GM19467 (cell line): ENCODE results near the gene MICAL2.

Experiments used
- ATAC-seq: cut with Tn5 transposase; IDR thresholded peaks from one replicate; pipeline ENCODE4 v1.9.1; 2021; ENCODE audit warnings: mild to moderate bottlenecking, moderate library complexity; ENCODE audit not compliant: unreplicated experiment

MICAL2 gene

GRCh38 chr11:12167061-12168000 is 56.9 kb downstream of the MICAL2 start:
- ATAC-seq: no peak

- no peak for ATAC-seq
These were observed 57.7 kb downstream of the MICAL2 start for GRCh38 chr11:12168114-12168513.

GRCh38 chr11:12169822-12170221 is 59.4 kb downstream of the MICAL2 start:
- ATAC-seq: no peak

GRCh38 chr11:12170501-12170900 is 60.1 kb downstream of the MICAL2 start:
- no peak for ATAC-seq

GRCh38 chr11:12170984-12171383 is 60.6 kb downstream of the MICAL2 start:
- ATAC-seq: no peak

DNA sequence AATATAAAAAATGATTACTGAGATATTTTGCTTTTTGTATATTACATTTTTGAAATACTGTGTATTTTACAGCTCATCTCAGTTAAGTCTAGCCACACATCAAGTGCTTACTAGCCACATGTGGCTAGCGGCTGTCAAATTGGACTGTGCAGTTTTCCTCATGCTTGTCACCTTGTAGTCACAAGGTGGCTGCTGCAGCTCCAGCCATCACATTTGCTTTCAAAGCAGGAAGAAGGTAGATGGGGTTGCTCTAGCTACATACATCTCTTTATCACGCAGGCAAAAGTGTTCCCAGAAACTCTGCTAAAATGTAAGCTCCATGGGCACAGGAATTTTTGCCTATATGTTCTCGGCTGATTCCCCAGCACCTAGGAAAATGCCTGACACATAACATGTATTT is 61.5 kb downstream of the MICAL2 start:
- no peak for ATAC-seq

GRCh38 chr11:12172493-12173013 is 62.2 kb downstream of the MICAL2 start:
- no peak for ATAC-seq

DNA sequence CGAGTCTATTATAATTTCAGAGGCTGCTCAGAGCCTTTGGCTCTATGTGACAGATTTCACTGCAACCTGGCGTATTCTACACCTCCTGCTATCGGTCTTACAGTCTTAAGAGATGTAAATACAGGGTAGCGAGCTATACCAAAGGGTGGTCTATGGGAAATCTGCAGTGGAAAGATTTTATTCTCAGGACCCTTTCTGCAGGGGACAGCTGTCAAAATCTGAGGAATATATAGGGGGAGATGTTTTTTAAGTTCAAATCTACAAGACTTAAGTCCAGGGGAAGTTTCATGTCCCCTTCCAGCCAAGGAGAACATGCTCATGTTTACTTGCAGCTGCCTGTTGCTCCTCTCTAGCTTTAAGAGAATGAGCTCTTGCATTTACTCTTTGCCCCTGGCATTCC is 62.7 kb downstream of the MICAL2 start:
- no peak for ATAC-seq

GRCh38 chr11:12174128-12174476 is 63.7 kb downstream of the MICAL2 start:
- peak; percentile 27 for ATAC-seq

GRCh38 chr11:12174477-12175143 is 64.2 kb downstream of the MICAL2 start:
- peak; percentile 62 for ATAC-seq

DNA sequence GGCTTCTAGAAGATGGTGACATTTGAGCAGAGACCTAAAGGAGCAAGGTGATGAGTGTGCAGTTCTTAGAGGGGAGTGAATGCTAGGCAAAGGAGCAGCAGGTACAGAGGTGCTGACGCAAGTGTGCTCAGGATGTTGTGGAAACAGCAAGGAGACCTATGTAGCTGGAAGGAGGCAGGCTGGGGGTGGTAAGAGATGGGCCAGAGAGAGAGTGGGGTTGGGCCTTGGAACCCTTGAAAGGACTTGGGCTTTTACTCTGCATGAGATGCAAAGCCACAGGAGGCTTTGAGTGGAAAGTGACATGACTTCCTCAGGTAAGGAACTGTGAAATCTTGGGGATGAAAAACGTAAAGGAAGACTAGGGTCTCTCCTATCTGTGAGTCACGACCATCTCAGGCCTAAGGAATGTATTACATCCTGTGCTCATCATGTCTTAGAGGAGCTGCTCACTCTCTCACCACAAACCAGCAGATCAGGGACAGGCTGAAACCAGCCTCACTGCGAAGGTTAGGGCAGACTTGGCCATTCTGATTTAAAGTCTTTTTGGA is 65.4 kb downstream of the MICAL2 start:
- ATAC-seq: no peak

DNA sequence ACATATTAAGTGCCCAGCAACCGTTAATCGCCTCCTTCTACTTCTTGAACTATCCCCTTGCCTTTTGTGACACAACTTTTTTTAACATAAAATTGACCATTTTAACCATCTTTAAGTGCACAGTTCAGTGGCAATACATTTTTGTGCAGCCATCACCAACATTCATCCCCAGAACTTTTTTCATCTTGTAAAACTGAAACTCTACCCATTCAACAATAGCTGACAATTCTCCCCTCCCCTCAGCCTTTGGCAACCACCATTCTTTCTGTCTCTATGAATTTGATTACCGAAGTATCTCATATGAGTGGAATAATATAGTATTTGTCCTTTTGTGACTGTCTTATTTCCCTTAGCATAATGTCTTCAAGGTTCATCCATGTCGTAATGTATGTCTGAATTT is 66.0 kb downstream of the MICAL2 start:
- no peak for ATAC-seq

DNA sequence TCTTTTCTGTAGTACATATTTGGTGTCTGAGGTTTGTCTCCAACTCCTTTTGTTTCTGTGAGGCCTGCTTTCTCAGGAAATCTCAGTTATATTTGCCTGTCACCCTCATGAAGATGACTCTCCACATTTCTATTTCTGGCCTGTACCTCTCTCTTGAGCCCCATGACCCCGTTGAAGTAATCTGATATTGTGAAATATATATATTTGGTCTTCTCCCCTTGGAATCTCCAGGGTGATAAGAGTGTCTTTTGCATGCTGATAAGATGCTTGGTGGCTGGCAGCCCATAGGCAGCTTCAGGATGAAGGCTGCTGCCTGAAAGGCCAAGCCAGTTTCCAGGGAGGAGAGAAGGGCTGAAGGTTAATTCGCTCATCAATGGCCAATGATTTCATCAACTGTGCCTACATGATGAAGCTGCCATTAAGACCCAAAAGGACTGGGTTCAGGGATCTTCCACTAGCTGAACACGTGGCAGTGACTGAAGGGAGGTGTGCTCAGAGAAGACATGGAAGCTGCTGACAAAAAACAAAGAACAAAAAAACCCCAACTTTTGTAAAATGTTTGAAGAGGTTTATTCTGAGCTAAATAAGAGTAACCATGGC is 67.4 kb downstream of the MICAL2 start:
- ATAC-seq: no peak

DNA sequence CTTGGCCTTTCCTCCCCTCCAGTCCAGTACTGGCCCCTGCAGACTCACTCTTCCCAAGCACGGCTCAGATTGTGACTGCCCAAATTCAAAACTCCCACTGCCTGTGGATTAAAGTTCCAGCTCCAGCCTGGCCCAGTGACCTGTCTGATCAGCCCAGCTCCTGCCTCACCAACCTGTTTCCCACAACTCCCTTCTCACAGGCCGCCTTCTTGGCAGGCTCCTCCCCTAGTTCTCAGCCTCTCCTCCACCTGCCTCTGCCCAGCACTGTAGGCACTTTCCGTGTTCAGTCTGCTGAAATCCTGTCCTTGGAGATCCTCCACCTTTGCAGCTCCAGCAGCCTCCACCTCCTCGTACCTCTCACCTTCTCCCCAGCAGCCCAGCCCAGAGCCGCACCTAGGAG is 68.6 kb downstream of the MICAL2 start:
- no peak for ATAC-seq

GRCh38 chr11:12179531-12179930 is 69.1 kb downstream of the MICAL2 start:
- ATAC-seq: no peak

DNA sequence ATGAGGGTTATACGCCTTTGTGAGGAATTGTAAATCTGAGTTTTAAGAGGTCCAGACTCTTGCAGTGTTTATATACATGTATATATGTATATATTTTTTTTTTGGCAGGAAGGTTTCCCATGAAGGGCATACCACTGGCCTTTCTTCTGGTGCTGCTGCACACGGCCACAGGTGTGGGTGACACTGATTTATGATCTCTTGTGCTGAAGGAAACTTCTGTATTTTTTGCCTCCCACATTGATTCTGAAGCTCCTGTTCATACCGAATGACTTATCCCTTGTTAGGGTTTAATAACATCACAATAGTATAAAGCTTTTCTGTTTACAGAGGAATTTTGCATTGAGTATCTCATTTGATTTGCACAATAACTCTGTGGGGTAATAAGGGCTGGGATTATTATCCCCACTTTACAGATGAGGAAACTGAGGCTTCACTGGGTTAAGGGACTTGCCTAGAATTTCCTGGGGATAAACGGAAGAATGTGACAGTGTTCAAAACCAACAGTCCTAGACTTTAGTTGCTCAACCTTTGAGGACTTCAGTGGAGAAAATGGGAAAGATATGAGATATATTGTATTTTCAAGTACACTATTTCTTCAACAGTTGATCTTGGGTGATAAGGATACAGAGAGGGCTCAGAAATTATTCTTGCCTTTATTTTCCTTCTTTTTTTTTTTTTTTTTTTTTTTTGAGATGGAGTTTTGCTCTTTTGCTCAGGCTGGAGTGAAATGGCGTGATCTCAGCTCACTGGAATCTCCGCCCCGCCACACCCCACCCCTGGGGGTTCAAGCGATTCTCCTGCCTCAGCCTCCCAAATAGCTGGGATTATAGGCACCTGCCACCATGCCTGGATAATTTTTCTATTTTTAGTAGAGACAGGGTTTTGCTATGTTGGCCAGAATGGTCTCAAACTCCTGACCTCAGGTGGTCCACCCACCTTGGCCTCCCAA is 70.1 kb downstream of the MICAL2 start:
- no peak for ATAC-seq

GRCh38 chr11:12182302-12182675 is 71.9 kb downstream of the MICAL2 start:
- no peak for ATAC-seq

DNA sequence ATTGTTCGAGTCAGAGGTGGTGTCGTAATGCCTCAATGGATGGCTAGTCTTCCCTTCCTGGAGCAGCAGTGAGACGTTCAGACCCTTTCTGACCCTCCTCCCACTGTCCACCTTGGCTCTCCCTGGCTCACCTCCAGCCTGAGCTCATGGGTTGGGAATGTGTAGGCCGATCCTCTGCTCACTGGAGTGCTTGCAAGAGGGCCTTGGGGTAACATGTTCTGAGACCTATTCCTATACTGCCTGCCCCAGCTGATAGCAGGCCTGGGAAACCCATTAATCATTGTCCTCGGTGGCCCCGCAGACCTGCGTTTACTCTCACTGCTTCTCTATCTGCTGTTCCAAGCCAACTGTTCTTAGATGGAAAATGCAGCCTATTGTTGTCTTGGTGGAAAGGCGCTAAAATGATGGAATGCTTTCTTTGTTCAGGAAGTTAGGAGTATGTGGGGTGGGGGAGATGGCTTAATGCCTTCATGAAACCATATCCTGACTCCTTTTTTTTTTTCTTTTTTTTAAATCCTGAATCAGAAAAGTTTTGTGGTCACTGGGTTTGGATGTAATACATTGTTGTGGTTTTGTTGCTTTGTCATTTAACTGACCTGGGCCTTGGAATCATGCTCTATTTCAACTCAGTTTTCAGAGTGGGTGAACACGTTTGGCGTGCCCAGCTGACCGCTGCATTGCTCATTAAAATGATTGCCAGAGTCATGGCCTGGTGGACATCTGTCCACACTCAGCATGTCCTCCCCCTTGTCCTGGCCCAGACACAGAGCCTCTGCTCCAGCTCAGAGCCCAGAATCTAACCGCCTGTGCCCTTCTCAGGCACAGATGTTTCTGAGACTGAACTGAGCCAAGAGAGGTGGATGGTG is 72.5 kb downstream of the MICAL2 start:
- no peak for ATAC-seq

DNA sequence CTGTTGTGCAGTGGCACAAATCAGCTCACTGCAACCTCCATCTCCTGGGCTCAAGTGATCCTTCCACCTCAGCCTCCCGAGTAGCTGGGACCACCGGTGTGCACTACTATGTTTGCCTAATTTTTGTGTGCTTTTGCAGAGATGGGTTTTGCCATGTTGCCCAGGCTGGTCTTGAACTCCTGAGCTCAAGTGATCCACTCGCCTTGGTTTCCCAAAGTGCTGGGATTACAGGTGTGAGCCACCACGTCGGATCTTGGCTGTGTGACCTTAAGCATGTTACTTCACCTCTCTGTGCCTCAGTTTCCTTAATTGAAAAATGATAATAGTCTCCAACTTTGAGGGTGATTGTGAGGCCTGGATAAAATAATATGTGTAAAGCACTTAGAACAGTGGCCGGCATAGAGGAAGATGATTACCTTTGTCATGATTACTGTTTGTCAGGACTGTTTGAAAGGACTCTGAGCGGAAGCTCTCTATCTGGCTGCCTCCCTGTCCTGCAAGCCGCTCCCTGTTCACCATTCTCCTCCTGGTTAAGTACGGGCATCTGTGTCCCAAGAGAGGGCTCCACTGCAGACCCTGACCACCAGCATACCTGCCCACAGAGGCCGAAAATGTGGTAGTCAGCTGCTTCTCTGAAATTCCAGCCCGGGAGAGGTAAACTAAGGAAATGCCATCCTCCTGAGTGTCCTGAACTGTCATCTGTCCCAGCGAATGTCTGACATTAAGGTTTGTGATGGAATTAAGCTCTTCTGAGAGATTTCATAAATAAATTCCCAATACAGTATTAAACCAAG is 73.6 kb downstream of the MICAL2 start:
- no peak for ATAC-seq
